K562 (cell line): ENCODE data around the gene ITPR2. TPM values are rescaled to one million over a fixed set of nuclear protein-coding genes. Genes with fewer than 3 reads are reported as not detected.
A peak's percentile ranks its signal among the peaks of the same experiment; 100 is the strongest.

Source experiments
- CBFA2T3 ChIP-seq: fragments of 450-650 bp; IDR thresholded peaks from 2 replicates; pipeline ENCODE4 v1.6.1; 2017
- CEBPG ChIP-seq, 3 experiments: fragments of 200-800 bp in 1 of 3; sonication (Bioruptor generic) in 1 of 3; sonication (generic) in 1 of 3; formaldehyde crosslinking in 1 of 3; IDR thresholded peaks in 2 of 3; conservative IDR thresholded peaks in 1 of 3; 2 replicates each; pipeline versions ENCODE4 v1.6.1 to v1.8.0; 2016 to 2022; ENCODE audit warnings: missing compliant biosample characterization in 2 of 3, missing genetic modification characterization in 2 of 3, mild to moderate bottlenecking in 1 of 3, missing genetic modification reagents in 1 of 3
- DIDO1 ChIP-seq: fragments of 450-650 bp; IDR thresholded peaks from 2 replicates; pipeline ENCODE4 v1.6.1; 2016; ENCODE audit warnings: low read depth, missing biosample characterization, missing genetic modification characterization
- E2F1 ChIP-seq: sonication (generic); formaldehyde crosslinking; IDR thresholded peaks from 2 replicates; pipeline ENCODE4 v1.8.1; 2023; ENCODE audit warnings: mild to moderate bottlenecking, missing genetic modification reagents, moderate library complexity
- ELF4 ChIP-seq: fragments of 450-650 bp; formaldehyde crosslinking; IDR thresholded peaks from 2 replicates; pipeline ENCODE4 v1.4.0; 2022; ENCODE audit warnings: missing genetic modification characterization
- ERF ChIP-seq: fragments of 450-650 bp; formaldehyde crosslinking; IDR thresholded peaks from 2 replicates; pipeline ENCODE4 v1.4.0; 2020; ENCODE audit warnings: mild to moderate bottlenecking, mixed read lengths
- GTF2F1 ChIP-seq: IDR thresholded peaks from 2 replicates; pipeline ENCODE4 v1.6.1; 2011; ENCODE audit warnings: low read depth, low read length, improper control_type of control experiment
- HNRNPUL1 ChIP-seq: fragments of 200-400 bp; formaldehyde crosslinking; IDR thresholded peaks from 2 replicates; pipeline ENCODE4 v1.6.1; 2017; ENCODE audit warnings: low read length
- HOXB6 ChIP-seq: fragments of 250-450 bp; sonication (Bioruptor Pico); IDR thresholded peaks from 2 replicates; pipeline ENCODE4 v1.5.1; 2022; ENCODE audit warnings: mild to moderate bottlenecking, borderline replicate concordance
- LARP7 ChIP-seq: fragments of 450-650 bp; IDR thresholded peaks from 2 replicates; pipeline ENCODE4 v1.6.1; 2016
- MAFG ChIP-seq: fragments of 450-650 bp; conservative IDR thresholded peaks from 2 replicates; pipeline ENCODE4 v1.6.1; 2016; ENCODE audit warnings: missing genetic modification characterization, missing compliant biosample characterization
- MBD2 ChIP-seq: sonication (generic); IDR thresholded peaks from 2 replicates; pipeline ENCODE4 v1.6.1; 2016; ENCODE audit warnings: low read depth, borderline replicate concordance
- MCM3 ChIP-seq: fragments of 450-650 bp; IDR thresholded peaks from 2 replicates; pipeline ENCODE4 v1.6.1; 2016
- MED1 ChIP-seq: sonication (generic); formaldehyde crosslinking; IDR thresholded peaks from 2 replicates; pipeline ENCODE4 v1.8.1; 2023; ENCODE audit warnings: missing genetic modification reagents, borderline replicate concordance
- NONO ChIP-seq, 2 experiments: fragments of 200-400 bp in 1 of 2; fragments of 450-650 bp in 1 of 2; formaldehyde crosslinking in 1 of 2; IDR thresholded peaks; 2 replicates each; pipeline ENCODE4 v1.6.1; 2017; ENCODE audit warnings: low read depth in 2 of 2, mild to moderate bottlenecking in 2 of 2, moderate library complexity in 2 of 2, low read length in 1 of 2
- RBM14 ChIP-seq: fragments of 200-400 bp; formaldehyde crosslinking; IDR thresholded peaks from 2 replicates; pipeline ENCODE4 v1.6.1; 2018; ENCODE audit warnings: low read depth, mild to moderate bottlenecking, low read length, moderate library complexity, borderline replicate concordance; ENCODE audit not compliant: insufficient read depth
- RFX7 ChIP-seq: fragments of 250-450 bp; sonication (Bioruptor Pico); IDR thresholded peaks from 2 replicates; pipeline ENCODE4 v1.5.1; 2021; ENCODE audit warnings: mild to moderate bottlenecking
- SMAD2 ChIP-seq: fragments of 150-350 bp; IDR thresholded peaks from 2 replicates; pipeline ENCODE4 v1.6.1; 2014; ENCODE audit warnings: low read depth, mild to moderate bottlenecking, low read length
- SMARCA5 ChIP-seq: fragments of 450-650 bp; IDR thresholded peaks from 2 replicates; pipeline ENCODE4 v1.6.1; 2016
- SRSF9 ChIP-seq: fragments of 200-400 bp; formaldehyde crosslinking; IDR thresholded peaks from 2 replicates; pipeline ENCODE4 v1.6.1; 2017; ENCODE audit warnings: low read depth, low read length, borderline replicate concordance
- STAT5B ChIP-seq: fragments of 250-450 bp; sonication (Bioruptor Pico); IDR thresholded peaks from 2 replicates; pipeline ENCODE4 v1.8.0; 2021; ENCODE audit warnings: mild to moderate bottlenecking, inconsistent platforms
- ZNF140 ChIP-seq: fragments of 250-450 bp; sonication (Bioruptor Pico); IDR thresholded peaks from 2 replicates; pipeline ENCODE4 v1.8.0; 2021; ENCODE audit warnings: moderate library complexity, mild to moderate bottlenecking, inconsistent platforms
- ZNF165 ChIP-seq: fragments of 250-450 bp; sonication (Bioruptor Pico); IDR thresholded peaks from 2 replicates; pipeline ENCODE4 v1.4.0; 2020; ENCODE audit warnings: borderline replicate concordance
- ZNF282 ChIP-seq: sonication (generic); formaldehyde crosslinking; IDR thresholded peaks from 2 replicates; pipeline ENCODE4 v1.8.1; 2023; ENCODE audit warnings: missing genetic modification reagents
- ZNF41 ChIP-seq: fragments of 250-450 bp; sonication (Bioruptor Pico); conservative IDR thresholded peaks from 2 replicates; pipeline ENCODE4 v1.4.0; 2020; ENCODE audit warnings: mild to moderate bottlenecking
- polyA plus RNA-seq, 8 experiments: library from polyadenylated mRNA; depleted of rRNA in 4 of 8; stranded (reverse) in 5 of 8; unstranded in 3 of 8; fragments of >200 nt; fragmentation: Nextera tagmentation in 2 of 8; fragmentation: Illumina TruSeq in 1 of 8; extraction: Ambion mirVana in 2 of 8; extraction: Trizol in 1 of 8; gene quantifications; 2 replicates each; pipeline versions ENCODE4 v1.2.1 to v1.2.3, GENCODE V29; 2011 to 2014; ENCODE audit warnings: inconsistent platforms in 1 of 8, missing spikeins in 1 of 8
- total RNA-seq, 7 experiments: library from RNA; depleted of rRNA in 6 of 7; stranded (reverse); fragments of >200 nt in 6 of 7; fragmentation: Illumina TruSeq in 2 of 7; extraction: Trizol in 2 of 7; gene quantifications; 2 replicates each; pipeline versions ENCODE4 v1.2.1 to v1.2.3, GENCODE V29; 2011 to 2021; ENCODE audit warnings: low replicate concordance in 1 of 7
- TF ChIP-seq, protein P1 (sequence below): sonication (generic); formaldehyde crosslinking; IDR thresholded peaks from 2 replicates; pipeline ENCODE4 v1.5.0; 2020; ENCODE audit warnings: missing genetic modification reagents
- TF ChIP-seq, protein P2 (sequence below): fragments of 250-450 bp; sonication (Bioruptor Pico); IDR thresholded peaks from 2 replicates; pipeline ENCODE4 v1.9.0; 2021; ENCODE audit warnings: mild to moderate bottlenecking, inconsistent platforms

The ITPR2 gene
- total and polyA plus RNA-seq, 9 of the 15 experiments (the other 6 are each of a cell fraction or from before 2014, with no cell fraction given): 0.21 to 3.3 (median 0.95) TPM

GRCh38 chr12:26691234-26691970, 141.6 kb downstream of the ITPR2 start (continued):
- no peak for TF ChIP-seq ZNF282 (CRISPR knock-in tag)
- TF ChIP-seq STAT5B (CRISPR knock-in tag): no peak
- TF ChIP-seq ZNF165 (CRISPR knock-in tag): no peak
- TF ChIP-seq CBFA2T3: 0 out of 2 replicates have a peak, but pooled peaks have one; percentile 27
- TF ChIP-seq CEBPG (CRISPR knock-in tag; IDR thresholded peaks at IDR 0.05): peak; percentile 45; the same call in 1 of the 2 replicates
- peak in 1 of 2 experiments; percentile 60; a peak in 1 of 4 replicates for TF ChIP-seq CEBPG (tag; conservative IDR thresholded peaks at IDR 0.05 in 1 of 2, IDR thresholded peaks at IDR 0.05 in 1 of 2)
- no peak for TF ChIP-seq ZNF41 (CRISPR knock-in tag)
- no peak for TF ChIP-seq NONO (IDR thresholded peaks at IDR 0.05; ENCODE audit: low read depth in 2 of 2, low read length in 1 of 2)
- TF ChIP-seq, protein P1, sequence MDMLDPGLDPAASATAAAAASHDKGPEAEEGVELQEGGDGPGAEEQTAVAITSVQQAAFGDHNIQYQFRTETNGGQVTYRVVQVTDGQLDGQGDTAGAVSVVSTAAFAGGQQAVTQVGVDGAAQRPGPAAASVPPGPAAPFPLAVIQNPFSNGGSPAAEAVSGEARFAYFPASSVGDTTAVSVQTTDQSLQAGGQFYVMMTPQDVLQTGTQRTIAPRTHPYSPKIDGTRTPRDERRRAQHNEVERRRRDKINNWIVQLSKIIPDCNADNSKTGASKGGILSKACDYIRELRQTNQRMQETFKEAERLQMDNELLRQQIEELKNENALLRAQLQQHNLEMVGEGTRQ (CRISPR knock-in tag): no peak
- no peak for TF ChIP-seq RBM14
- no peak for TF ChIP-seq HOXB6 (CRISPR knock-in tag)
- TF ChIP-seq MBD2: no peak
- TF ChIP-seq DIDO1 (tag): no peak
- no peak for TF ChIP-seq E2F1 (CRISPR knock-in tag)
- TF ChIP-seq MED1 (CRISPR knock-in tag): no peak
- no peak for TF ChIP-seq LARP7
- TF ChIP-seq ELF4 (CRISPR knock-in tag): 0 out of 2 replicates have a peak, but pooled peaks have one; percentile 30
- no peak for TF ChIP-seq SMARCA5
- no peak for TF ChIP-seq ZNF140
- TF ChIP-seq GTF2F1: no peak
- no peak for TF ChIP-seq SMAD2
- TF ChIP-seq RFX7: no peak
- TF ChIP-seq MAFG (tag): peak; percentile 98
- TF ChIP-seq MCM3: no peak
- no peak for TF ChIP-seq ERF (CRISPR knock-in tag)
- TF ChIP-seq HNRNPUL1: no peak
- TF ChIP-seq, protein P2, sequence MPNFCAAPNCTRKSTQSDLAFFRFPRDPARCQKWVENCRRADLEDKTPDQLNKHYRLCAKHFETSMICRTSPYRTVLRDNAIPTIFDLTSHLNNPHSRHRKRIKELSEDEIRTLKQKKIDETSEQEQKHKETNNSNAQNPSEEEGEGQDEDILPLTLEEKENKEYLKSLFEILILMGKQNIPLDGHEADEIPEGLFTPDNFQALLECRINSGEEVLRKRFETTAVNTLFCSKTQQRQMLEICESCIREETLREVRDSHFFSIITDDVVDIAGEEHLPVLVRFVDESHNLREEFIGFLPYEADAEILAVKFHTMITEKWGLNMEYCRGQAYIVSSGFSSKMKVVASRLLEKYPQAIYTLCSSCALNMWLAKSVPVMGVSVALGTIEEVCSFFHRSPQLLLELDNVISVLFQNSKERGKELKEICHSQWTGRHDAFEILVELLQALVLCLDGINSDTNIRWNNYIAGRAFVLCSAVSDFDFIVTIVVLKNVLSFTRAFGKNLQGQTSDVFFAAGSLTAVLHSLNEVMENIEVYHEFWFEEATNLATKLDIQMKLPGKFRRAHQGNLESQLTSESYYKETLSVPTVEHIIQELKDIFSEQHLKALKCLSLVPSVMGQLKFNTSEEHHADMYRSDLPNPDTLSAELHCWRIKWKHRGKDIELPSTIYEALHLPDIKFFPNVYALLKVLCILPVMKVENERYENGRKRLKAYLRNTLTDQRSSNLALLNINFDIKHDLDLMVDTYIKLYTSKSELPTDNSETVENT (CRISPR knock-in tag): no peak
- no peak for TF ChIP-seq SRSF9
